DMS53 (cell line): ENCODE measurements around the gene ZCCHC10.
"Not testable (repeated sequence)": the region's sequence is repeated elsewhere in the genome, so short reads cannot be mapped to it uniquely, and the experiment has no call there.

Source experiments
- DNase-seq: peaks from one replicate; lab custom pipeline; 2025; lab: John Stamatoyannopoulos, UW

The ZCCHC10 gene

DNA sequence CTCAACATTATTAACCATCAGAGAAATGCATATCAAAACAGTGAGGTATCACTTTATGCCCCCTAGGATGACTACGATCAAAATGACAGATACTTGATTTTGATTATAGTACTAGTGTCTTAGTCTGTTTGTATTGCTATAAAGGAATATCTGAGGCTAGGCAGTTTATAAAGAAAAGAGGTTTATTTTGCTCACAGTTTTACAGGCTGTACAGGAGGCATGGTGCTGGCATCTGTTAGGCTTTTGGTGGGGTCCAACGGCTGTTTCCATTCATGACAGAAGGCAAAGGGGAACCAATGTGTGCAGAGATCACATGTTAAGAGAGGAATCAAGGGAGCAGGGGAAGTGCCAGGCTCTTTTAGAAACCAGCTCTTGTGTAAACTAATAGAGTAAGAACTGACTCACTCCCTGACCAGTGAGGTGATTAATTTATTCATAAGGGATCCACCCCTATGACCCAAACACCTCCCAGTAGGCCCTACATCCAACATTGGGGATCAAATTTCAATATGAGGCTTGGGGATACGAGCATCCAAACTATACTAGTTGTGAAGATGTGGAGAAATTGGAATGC, 46.9 kb downstream of the ZCCHC10 start:
- peak; percentile 76 for DNase-seq

DNA sequence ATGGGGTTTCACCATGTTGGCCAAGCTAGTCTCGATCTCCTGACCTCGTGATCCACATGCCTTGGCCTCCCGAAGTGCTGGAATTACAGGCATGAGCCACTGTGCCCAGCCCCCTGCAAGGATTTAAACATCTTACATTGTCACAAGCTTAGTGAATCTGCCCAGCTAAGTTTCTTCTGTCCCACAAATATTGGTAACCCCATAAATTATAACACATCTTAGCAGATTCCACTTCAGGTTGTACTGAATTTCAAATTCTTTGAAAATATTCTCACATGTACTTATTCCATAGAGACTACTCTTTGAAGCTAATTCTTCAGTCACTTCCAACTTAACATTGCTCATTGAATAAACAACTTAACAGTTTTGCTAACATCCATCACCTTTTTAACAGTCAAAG, 49.5 kb downstream of the ZCCHC10 start:
- DNase-seq, result no peak

DNA sequence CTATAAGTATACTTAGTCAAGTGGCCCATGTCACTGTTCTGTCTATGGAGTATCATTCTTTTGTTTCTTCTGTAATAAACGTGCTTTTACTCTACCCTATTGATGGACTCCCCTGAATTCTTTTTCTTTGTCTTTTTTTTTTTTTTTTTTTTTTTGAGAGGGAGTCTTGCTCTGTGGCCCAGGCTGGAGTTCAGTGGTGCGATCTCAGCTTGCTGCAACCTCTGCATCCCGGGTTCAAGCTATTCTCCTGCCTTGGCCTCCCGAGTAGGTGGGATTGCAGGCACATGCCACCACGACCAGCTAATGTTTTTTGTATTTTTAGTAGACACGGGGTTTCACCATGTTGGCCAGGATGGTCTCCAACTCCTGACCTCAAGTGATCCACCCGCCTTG, 53.9 kb downstream of the ZCCHC10 start:
- not testable (repeated sequence) for DNase-seq

DNA sequence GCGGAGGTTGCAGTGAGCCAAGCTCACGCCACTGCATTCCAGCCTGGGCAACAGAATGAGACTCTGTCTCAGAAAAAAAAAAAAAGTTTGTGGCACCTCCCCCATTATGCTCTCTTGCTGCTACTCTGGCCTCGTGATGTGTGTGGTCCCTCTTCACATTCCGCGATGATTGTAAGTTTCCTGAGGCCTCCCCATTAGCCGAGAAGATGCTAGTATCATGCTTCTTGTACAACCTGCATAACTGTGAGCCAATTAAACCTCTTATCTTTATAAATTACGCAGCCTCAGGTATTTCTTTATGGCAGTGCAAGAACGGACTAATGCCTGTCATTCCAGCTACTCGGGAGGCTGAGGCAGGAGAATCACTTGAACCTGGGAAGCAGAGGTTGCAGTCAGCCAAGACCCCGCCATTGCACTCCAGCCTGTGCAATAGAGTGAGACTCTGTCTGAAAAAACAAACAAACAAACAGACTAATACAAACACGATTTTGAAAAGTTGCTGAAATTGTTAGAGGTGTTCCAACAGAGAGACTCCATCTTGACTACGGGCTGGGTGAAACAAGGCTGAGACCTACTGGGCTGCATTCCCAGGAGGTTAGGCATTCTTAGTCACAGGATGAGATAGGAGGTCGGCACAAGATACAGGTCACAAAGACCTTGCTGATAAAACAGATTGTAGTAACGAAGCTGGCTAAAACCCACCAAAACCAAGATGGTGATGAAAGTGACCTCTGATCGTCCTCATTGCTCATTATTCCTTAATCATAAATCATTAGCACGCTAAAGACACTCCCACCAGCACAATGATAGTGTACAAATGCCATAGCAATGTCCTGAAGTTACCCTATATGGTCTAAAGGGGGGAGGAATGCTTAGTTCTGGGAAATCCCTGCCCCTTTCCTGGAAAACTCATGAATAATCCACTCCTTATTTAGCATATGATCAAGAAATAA, 54.6 kb downstream of the ZCCHC10 start:
- no peak for DNase-seq

DNA sequence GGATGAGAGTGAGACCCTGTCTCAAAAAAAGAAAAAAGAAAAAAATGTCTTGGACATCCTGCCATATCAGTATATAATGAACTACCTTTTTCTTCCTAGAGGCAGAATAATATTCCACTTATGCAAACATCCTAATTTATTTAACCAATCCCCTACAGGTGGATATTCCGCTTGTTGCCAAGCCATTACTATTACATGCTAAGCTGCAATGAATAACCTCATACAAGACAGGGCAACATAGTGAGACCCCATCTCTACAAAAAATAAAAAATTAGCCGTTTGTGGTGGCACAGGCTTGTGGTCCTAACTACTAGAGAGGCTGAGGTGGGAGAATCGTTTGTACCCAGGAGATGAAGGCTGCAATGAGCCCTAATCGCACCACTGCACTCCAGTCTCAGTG, 61.2 kb downstream of the ZCCHC10 start:
- DNase-seq, result no peak

DNA sequence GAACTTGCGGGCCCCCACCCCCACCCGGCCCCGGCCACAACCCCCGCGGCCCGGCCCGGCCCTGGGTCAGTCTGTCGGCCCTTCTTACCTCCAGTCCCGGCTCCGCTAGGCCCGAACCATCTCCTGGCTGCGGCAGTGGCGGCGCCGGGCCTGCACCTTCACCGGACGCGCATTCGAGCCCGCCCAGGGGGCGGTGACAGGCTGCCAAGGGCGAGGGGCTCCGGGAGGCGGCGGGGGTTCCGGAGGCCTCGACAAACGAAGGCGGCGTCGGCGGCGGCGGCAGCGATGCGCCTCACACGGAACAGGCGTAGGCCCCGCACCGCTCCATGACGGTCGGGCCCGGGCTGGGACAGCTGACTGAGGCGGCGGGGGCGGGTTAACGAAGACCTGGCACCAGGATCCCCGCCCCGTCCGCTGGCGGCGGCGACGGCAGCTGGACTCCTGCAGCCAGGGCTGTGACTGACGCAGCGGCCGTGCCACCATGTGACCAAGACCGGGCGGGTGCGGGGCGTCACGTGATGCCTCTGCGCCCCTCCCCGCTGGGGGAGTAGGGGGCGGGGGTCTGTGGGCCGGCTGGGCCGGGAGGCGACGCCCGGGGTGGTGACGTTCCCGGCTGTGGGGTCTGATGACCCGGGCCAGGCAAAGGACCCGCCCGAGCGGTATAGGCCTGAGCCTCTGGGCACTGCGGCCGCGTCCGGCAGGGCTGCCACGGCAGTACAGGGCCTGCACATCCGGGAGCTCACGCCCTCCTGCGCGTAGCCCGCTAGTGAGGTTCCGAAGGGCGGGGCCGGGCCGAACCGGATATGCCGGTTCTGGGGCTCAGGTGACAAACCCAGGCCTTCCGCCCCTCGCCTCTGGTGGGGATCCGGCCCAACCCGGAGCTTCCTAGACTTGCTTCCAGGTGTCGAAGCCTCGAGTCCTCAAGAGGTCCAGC, 62.9 kb downstream of the ZCCHC10 start, which contains the start of gene AFF4:
Gene AFF4 (minus strand): TSS at position 464 of the 934 bp plus-strand sequence. CDS start 26,445 bp downstream, outside the sequence.
- peak; percentile 99 for DNase-seq

DNA sequence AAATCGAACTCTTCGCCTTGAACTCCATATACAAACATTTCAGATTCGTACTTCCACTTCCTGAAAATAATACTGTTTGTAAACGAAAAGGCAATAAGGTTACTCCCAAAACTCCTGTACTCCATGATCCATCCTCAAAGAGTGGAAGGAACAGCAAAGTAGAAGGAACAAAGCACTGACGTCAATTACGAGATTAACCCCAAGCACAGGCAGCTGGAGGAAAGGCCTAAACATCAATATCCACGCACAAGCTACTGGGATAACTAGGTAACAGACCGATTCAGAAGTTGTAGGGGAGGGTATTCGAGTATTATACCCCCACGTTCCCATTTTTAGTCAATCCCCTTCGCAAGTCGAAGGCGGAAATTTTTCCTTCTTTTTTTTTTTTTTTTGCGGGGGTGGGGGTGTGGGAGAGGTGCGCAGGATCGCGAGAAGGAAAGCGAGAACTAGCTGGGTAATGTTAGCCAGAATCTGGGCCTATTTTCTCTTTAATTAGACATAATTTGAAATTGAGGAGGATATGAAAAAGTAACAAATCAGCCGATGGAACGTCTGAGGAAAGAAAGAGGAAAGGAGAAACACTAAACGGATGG, 63.8 kb downstream of the ZCCHC10 start:
- peak; percentile 84 for DNase-seq

DNA sequence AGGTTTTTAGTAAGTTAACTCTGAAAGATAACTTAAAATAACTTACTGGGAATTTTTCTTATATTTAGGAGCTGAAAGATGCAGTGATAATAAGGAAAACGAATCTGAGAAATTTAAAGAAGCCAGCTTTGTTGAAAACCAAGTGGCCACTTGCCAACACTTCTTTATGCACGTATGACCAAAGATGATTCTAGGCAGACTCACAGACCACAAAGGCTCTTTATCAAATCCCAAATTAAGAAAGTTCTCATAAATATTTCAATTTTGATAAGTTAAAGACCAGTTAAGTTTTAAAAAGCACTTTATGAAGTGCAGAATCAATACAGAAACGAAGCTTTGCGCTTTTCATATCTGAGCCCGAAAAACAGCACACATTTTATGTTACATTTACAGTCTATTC, 64.5 kb downstream of the ZCCHC10 start:
- DNase-seq, result no peak

DNA sequence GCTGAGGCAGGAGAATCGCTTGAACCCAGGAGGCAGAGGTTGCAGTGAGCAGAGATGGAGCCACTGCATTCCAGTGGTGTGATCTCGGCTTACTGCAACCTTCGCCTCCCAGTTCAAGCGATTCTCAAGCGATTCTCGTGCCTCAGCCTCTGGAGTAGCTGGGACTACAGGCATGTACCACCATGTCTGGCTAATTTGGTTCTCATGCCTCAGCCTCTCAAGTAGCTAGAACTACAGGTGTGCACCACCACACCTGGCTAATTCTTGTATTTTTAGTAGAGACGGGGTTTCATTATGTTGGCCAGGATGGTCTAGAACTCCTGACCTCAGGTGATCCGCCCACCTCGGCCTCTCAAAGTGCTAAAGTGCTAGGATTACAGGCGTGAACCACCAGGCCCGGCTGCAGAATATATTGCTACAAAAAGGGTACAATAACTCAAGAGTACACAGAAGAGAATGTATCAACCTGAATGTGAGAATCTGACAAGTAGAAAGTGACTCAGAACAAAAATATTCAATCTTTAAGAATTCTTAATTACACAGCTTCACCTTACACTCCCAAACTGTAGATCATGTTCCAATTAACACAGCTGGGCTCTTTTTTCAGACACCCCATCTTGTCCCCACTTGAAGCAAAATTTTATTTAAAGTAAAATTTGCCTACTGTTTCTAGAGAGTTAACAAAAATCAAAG, 65.1 kb downstream of the ZCCHC10 start:
- DNase-seq, result not testable (repeated sequence)

DNA sequence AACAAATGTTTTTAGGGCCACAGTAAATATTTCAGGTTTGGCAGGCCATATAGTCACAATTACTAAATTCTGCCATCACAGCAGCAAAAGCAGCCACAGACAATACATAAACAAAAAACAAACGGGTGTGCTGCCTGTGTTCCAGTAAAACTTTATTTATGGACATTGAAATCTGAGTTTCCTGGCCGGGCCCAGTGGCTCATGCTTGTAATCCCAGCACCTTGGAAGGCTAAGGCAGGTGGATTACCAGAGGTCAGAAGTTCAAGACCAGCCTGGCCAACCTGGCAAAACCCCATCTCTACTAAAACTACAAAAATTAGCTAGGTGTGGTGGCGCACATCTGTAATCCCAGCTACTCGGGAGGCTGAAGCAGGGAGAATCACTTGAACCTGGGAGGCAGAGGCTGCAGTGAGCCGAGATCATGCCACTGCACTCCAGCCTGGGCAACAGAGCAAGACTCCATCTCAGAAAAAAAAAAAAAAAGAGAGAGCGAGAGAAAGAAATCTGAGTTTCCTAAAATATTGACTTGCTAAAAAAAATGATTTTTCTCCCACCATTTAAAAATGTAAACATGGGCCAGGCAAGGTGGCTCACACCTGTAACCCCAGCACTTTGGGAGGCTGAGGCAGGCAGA, 70.1 kb downstream of the ZCCHC10 start:
- not testable (repeated sequence) for DNase-seq

DNA sequence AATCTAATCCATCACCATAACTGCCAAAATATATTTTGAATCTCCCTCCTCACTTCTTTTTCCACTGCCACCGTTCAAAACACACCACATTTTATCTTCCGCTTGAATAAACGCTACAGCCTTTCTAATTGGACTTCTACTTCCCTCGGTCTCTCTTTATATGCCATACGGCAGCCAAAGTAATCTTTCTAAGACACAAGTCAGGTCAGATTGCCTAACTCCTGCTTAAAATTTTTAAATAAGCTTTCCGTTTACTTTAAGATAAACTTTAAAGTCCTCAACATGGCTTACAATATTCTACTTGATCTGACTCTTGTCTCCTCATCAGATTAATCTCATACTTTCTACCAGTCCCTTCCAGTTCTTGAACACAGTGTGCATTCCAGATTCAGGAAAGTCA, 72.6 kb downstream of the ZCCHC10 start:
- DNase-seq, result no peak

DNA sequence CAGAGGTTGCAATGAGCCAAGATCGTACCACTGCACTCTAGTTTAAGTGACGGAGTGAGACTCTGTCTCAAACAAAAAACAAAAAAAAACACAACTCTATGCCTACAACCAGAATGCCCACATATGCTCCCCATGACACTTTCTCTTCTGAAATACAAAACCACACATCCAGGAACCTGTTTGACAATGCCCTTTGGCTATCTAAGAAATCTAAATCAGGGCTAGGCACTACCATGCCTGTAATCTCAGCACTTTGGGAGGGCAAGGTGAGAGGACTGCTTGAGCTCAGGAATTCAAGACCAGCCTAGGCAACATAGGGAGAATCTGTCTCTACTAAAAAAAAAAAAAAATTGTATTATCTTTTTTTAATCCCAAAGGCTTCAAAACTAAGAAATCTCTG, 73.5 kb downstream of the ZCCHC10 start:
- no peak for DNase-seq

DNA sequence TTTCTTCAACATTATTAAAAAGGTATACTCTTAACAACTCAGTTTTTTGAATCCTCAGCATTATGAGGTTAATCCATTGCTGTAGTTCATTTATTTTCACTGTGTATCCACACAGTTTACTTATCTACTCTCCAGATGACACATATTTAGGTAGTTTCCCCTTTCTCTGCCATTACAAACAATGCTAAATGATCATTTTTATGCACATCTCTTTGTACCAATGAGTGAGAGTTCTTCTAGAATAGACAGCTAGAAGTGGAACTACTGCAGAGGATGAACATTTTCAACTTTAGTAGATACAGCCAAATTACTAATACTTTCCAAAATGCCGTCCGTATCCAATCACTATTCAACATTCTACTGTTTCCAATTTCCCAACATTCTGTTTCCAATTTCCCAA, 74.5 kb downstream of the ZCCHC10 start:
- no peak for DNase-seq

DNA sequence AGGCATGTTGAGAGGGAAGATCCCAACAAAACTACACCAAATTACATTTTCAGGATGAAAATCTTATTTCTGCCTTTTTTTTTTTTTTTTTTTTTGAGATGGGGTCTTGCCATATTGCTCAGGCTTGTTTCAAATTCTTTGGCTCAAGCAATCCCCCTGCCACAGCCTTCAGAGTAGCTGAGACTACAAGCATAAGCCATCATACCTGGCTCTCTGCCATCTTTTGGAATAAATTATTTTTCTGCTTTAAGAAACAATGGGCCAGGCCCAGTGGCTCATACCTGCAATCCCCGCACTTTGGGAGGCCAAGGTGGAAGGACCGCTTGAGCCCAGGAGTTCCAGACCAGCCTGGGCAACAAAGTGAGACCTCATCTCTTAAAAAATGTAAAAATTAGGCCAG, 77.2 kb downstream of the ZCCHC10 start:
- no peak for DNase-seq

DNA sequence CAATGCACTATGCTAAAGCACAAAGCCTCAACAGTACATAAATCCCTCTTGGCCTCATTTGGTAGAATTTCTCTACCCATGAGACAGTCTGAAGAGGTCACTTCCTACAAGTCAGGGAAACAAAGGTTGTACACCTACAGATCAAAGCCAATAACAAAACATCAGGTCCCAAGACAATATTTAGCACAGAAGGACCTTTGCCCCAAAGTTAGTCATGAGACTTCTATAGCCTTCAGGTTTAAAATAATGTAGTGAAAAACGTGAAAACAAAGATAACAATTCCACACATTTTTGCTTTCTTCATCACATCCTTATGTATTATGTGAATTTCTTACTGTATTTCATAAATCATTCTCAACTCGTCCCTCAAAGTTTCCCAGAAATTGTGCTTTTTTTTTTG, 78.7 kb downstream of the ZCCHC10 start:
- DNase-seq, result no peak
